Measurements from ENCODE around the gene BPIFB6.

DNA sequence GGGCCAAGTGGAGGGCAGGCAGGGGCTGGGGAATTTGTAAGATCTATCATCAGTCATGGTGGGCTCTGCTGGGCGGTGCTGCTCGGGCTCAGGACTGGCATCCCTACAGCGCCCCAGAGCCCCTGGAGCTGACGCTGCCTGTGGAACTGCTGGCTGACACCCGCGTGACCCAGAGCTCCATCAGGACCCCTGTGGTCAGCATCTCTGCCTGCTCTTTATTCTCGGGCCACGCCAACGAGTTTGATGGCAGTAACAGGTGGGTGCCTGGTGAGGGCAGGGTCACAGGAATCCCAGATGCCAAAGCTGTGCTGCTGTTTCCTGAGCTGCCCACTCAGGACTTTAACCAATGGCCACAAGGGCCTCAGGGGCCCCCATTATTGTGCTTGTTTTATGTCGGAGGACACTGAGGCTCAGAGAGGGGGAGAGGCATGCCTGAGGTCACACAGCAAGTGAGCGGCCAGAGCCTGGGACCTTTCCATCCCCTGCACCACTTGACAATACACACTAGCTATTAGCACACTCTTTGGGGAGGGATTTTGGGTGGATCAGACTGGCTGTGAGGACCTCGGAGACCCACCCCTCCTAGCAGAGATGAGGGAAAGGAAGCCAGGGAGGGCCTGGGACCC is 17.6 kb upstream of the BPIFB6 start:
- TF ChIP-seq POLR2AphosphoS5 (IDR thresholded peaks at IDR 0.05; ENCODE audit: borderline replicate concordance, low read depth, low read length) (no peak), EZH2 (IDR thresholded peaks at IDR 0.05) (no peak), FOXP2 (optimal IDR thresholded peaks at IDR 0.05; ENCODE audit: control extremely low read depth, extremely low read length, insufficient read depth) (no peak)

All from SK-N-MC (cell line).